ENCODE measurements around the gene MGAT3.

MGAT3 gene

DNA sequence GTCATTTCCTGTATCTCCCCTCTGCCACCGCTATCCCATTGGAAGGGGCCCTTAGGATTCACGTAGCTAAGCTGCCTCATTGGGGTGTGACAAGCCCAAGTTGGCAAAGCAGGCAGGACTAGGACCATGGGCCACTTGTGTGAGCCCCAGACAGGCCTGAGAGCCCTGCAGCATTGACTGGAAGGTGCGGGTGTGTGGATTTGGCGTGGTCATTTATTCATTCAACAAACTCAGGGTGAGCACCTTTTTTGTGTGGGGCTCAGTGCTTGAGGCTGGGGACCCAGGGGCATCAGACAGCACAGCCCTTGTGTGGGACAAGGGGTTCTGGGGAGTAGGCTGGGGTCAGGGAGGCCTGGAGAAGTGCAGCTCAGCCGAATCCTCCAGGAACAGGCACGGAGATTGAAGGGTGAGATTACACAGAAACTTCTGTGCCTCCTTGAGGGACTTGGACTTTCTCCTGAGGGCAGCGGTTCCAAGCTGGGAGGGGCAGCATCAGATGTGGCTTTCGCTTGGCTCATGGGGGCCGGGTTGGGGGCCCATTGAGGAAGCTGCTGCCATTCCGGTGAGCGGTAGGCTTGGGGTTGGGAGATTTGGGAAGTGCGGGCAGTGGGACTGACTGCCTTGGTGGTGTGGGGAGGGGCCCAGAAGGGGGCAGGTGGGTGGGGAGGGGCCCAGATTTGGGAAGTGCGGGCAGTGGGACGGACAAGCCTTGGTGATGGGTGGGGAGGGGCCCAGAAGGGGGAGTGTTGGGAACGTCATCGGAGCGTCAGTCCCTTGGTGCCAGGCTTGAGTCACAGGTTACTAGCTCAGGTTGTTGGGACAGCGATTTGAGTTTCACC, 11.9 kb downstream of the MGAT3 start:
- TF ChIP-seq YY1 (IDR thresholded peaks at IDR 0.05; ENCODE audit: insufficient read depth, insufficient read length) (no peak), SUZ12 (IDR thresholded peaks at IDR 0.05; ENCODE audit: extremely low read depth, insufficient read depth, insufficient read length) (no peak), ZNF274 (IDR thresholded peaks at IDR 0.05; ENCODE audit: low read depth, low read length) (no peak)
- no peak overlapping the region for H3K4me3 ChIP-seq (ENCODE audit: insufficient read length, low read depth)
- H3K4me1 ChIP-seq (ENCODE audit: insufficient read depth, insufficient read length), result peaks cover 39% of the 10 kb centered on the region
- peak overlapping the region; percentile 26 for H3K9ac ChIP-seq (ENCODE audit: insufficient read length, low read depth)
- no peak for DNase-seq (ENCODE audit: low read depth, low spot score)
- no peaks in the 10 kb centered on the region for H3K36me3 ChIP-seq (ENCODE audit: insufficient read depth, insufficient read length, low read length)
- no peaks in the 10 kb centered on the region for H3K27me3 ChIP-seq (ENCODE audit: insufficient read depth, insufficient read length)
- H3K9me3 ChIP-seq (ENCODE audit: insufficient read depth, low read length), result no peaks in the 10 kb centered on the region

DNA sequence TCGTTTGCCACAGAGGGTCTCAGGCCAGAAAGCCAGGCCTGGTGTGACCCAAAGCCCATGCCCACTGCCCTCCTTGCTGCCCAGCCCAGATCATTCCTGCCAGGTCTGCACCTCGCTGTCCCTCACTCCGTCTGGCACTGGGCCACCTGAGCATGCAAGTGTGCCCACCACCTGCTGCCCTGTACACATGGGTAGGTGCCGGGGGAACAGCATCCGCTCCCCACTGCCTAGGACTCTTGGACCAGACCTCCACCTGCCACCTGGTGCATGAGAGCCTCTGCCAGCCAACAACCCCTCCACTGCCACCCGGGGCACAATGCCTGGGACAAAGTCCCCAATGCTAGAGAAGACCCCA, 12.5 kb downstream of the MGAT3 start:
- Histone ChIP-seq H3K4me1 (ENCODE audit: insufficient read depth, insufficient read length) (peaks cover 43% of the 10 kb centered on the region), H3K9me3 (ENCODE audit: insufficient read depth, low read length) (no peaks in the 10 kb centered on the region), H3K36me3 (ENCODE audit: insufficient read depth, insufficient read length, low read length) (no peaks in the 10 kb centered on the region), H3K4me3 (ENCODE audit: insufficient read length, low read depth) (no peak overlapping the region), H3K9ac (ENCODE audit: insufficient read length, low read depth) (peak overlapping the region; percentile 26), H3K27me3 (ENCODE audit: insufficient read depth, insufficient read length) (no peaks in the 10 kb centered on the region)
- TF ChIP-seq YY1 (IDR thresholded peaks at IDR 0.05; ENCODE audit: insufficient read depth, insufficient read length), result no peak
- TF ChIP-seq SUZ12 (IDR thresholded peaks at IDR 0.05; ENCODE audit: extremely low read depth, insufficient read depth, insufficient read length), result no peak
- TF ChIP-seq ZNF274 (IDR thresholded peaks at IDR 0.05; ENCODE audit: low read depth, low read length), result no peak
- no peak for DNase-seq (ENCODE audit: low read depth, low spot score)

DNA sequence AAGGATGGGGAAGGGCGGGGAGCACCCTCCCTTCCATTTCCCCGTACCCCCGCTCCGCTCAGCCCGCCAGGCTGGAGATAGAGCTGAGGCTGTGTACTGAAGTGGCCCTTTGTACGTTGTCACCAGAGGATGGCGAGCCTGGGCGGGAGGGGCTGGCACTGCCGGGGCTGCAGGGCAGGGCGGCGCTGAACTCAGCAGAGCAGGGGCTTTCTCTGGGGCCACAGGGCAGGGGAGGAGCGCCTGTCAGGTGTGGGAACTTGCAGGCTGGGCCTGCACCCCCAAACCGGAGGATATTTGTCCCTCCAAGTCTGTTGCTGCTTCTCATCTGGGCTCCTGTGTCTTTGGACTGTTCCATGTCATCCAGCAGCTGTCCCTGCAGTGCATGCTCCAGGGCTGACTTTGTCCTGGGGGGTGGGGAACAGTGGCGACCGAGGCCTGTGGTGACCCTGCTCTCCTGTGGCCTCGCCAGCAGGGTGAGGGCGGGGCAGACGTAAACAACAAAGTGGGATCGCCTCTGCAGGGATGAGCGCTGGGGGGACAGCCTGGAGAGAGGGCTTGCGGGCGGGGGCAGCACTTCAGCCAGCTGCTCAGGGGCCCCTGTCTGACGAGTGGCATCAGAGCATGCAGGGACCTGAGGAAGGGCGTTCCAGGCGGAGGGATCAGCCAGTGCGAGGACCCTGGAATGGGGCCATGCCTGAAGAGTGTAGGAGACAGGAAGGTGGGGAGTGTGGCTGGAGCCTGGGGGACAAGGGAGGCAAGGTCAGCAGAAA, 13.1 kb downstream of the MGAT3 start:
- Histone ChIP-seq H3K9ac (ENCODE audit: insufficient read length, low read depth) (peak overlapping the region; percentile 58), H3K27me3 (ENCODE audit: insufficient read depth, insufficient read length) (no peaks in the 10 kb centered on the region), H3K4me3 (ENCODE audit: insufficient read length, low read depth) (no peak overlapping the region), H3K4me1 (ENCODE audit: insufficient read depth, insufficient read length) (peaks cover 43% of the 10 kb centered on the region), H3K9me3 (ENCODE audit: insufficient read depth, low read length) (no peaks in the 10 kb centered on the region), H3K36me3 (ENCODE audit: insufficient read depth, insufficient read length, low read length) (no peaks in the 10 kb centered on the region)
- TF ChIP-seq SUZ12 (IDR thresholded peaks at IDR 0.05; ENCODE audit: extremely low read depth, insufficient read depth, insufficient read length) (no peak), ZNF274 (IDR thresholded peaks at IDR 0.05; ENCODE audit: low read depth, low read length) (no peak), YY1 (IDR thresholded peaks at IDR 0.05; ENCODE audit: insufficient read depth, insufficient read length) (no peak)
- DNase-seq (ENCODE audit: low read depth, low spot score), result no peak

DNA sequence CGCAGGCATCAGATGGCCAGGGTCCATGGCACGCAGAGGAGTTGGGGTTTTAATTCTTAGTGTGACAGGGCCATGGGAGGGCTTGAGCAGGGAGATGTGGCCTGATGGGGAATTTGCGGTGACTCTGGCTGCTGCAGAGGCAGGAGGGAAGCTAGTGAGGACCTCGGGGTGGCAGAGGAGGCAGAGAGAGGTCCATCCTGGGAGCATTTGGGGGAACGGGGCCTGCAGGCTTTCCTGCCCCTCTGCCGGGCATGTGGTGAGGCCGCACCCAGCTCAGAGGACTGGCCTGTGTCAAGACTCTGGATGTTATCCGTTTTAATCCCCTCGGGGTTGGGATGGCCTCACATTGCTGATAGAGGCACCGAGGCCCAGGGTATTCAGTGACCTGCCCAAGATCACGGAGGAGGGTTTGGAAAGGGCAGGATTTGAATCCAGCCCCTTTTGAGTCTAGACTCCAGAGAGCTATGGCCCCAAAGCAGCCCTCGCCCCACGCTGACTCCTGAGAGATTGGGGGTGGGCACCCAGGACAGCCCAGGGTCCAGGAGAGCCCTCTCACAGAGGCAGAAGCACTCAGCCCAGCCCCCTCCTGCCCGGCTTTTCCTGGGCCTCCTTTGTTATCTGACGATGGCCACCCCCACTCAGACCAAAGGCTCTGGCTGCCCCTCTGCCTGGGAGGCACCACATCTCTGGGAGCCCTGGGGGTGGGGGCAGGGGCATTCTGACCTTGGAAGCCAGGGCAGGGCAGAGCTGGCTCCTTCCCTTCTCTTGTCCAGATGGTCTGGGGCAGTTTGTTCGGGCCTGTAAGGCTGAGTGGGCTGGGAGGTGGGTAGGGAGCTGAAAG, 13.9 kb downstream of the MGAT3 start:
- DNase-seq (ENCODE audit: low read depth, low spot score), result no peak
- H3K9me3 ChIP-seq (ENCODE audit: insufficient read depth, low read length), result no peaks in the 10 kb centered on the region
- peak overlapping the region; percentile 58 for H3K9ac ChIP-seq (ENCODE audit: insufficient read length, low read depth)
- H3K4me3 ChIP-seq (ENCODE audit: insufficient read length, low read depth), result peak overlapping the region; percentile 15
- H3K4me1 ChIP-seq (ENCODE audit: insufficient read depth, insufficient read length), result peaks cover 46% of the 10 kb centered on the region
- no peaks in the 10 kb centered on the region for H3K36me3 ChIP-seq (ENCODE audit: insufficient read depth, insufficient read length, low read length)
- TF ChIP-seq YY1 (IDR thresholded peaks at IDR 0.05; ENCODE audit: insufficient read depth, insufficient read length), result no peak
- no peaks in the 10 kb centered on the region for H3K27me3 ChIP-seq (ENCODE audit: insufficient read depth, insufficient read length)

DNA sequence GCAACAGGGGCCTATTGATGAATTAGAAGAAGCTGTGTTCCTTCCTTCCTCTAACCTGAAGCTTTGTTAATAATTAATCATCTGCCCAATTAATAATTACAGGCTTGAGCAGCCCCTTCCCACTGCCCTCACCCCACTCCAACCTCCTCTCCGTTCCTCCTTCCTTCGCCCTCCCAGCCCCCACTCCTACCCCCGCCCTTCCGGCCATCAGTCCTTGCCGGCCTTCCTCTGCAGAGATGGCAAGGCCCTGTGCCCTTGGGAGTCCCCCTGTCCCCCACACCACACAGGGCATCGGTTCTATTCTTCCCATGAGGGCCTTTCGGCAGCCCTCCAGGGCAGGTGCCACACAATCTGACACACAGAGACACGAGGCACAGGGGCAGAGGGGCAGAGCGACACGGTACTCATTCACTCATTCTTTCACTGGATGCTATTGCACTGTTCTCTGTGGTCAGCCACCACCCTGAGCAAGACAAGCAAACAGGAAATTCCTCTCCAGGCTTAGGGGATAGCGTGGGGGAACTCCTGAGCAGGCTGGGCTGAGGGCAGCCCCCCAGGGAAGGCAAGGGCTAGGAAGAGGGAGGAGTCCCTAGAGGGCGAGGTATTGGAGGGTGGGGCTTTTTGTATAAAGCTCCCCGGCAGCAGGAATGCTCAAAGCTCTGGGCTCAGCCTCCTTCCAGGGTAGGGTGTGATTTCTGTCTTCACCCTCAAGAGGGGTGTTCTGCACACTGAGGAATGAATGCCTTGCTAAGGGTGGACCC, 14.7 kb downstream of the MGAT3 start:
- no peak for DNase-seq (ENCODE audit: low read depth, low spot score)
- Histone ChIP-seq H3K4me1 (ENCODE audit: insufficient read depth, insufficient read length) (peaks cover 51% of the 10 kb centered on the region), H3K27me3 (ENCODE audit: insufficient read depth, insufficient read length) (no peaks in the 10 kb centered on the region), H3K36me3 (ENCODE audit: insufficient read depth, insufficient read length, low read length) (no peaks in the 10 kb centered on the region), H3K9ac (ENCODE audit: insufficient read length, low read depth) (peak overlapping the region; percentile 70), H3K9me3 (ENCODE audit: insufficient read depth, low read length) (no peaks in the 10 kb centered on the region), H3K4me3 (ENCODE audit: insufficient read length, low read depth) (peak overlapping the region; percentile 8)
- TF ChIP-seq SUZ12 (IDR thresholded peaks at IDR 0.05; ENCODE audit: extremely low read depth, insufficient read depth, insufficient read length) (no peak), ZNF274 (IDR thresholded peaks at IDR 0.05; ENCODE audit: low read depth, low read length) (no peak), YY1 (IDR thresholded peaks at IDR 0.05; ENCODE audit: insufficient read depth, insufficient read length) (no peak)

DNA sequence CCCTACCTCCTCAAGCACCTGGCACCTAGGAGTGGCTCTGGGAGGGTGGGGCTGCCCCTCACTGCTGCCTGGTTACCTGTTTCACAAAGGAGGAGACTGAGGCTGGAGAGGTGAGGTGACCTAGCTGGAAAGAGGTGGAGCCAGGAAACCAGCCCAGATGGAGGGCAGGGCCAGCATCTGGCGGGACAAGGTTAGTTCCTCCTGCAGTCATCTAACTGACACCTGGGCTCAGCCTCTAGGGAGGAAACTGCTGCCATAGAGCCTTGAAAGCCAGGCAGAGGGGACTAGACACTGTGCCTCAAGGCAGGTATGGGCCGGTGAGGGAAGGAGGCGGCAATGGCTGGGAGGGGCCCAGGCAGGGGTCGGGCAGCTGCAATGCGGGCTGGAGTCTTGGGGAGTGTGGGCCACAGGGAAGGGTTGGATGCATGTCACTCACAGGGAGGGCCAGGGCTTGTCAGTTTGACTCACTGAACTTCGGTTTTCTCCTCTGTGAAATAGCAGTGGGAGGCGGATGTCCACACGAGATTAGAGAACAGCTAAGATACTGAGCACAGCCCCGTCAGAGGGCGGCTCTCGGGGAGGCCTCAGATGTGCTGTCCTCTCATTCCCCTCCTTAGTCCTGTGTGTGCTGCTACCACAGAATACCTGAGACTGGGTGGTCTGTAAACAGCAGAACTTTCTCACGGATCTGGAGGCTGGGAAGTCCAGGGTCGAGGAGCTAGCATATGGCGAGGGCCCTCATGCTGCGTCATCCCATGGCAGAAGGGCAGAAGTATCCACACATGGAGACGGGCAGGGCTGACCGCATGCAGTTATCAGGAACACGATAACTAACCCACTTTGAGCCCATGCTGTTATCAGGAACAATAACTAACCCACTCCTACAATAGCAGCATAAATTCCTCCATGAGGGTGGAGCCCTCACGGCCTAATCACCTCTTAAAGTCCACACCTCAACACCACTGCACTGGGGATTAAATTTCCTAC, 16.1 kb downstream of the MGAT3 start:
- no peak for TF ChIP-seq ZNF274 (IDR thresholded peaks at IDR 0.05; ENCODE audit: low read depth, low read length)
- TF ChIP-seq SUZ12 (IDR thresholded peaks at IDR 0.05; ENCODE audit: extremely low read depth, insufficient read depth, insufficient read length), result no peak
- TF ChIP-seq YY1 (IDR thresholded peaks at IDR 0.05; ENCODE audit: insufficient read depth, insufficient read length), result no peak
- no peak for DNase-seq (ENCODE audit: low read depth, low spot score)
- Histone ChIP-seq H3K4me3 (ENCODE audit: insufficient read length, low read depth) (no peak overlapping the region), H3K36me3 (ENCODE audit: insufficient read depth, insufficient read length, low read length) (peaks cover 10% of the 10 kb centered on the region), H3K9ac (ENCODE audit: insufficient read length, low read depth) (peak overlapping the region; percentile 70), H3K27me3 (ENCODE audit: insufficient read depth, insufficient read length) (no peaks in the 10 kb centered on the region), H3K9me3 (ENCODE audit: insufficient read depth, low read length) (no peaks in the 10 kb centered on the region), H3K4me1 (ENCODE audit: insufficient read depth, insufficient read length) (peaks cover 51% of the 10 kb centered on the region)

Data from NT2/D1 (cell line).